Measurements from ENCODE around the gene USP33. TPM values are rescaled to one million over a fixed set of nuclear protein-coding genes. Genes with fewer than 3 reads are reported as not detected.
"Not testable (repeated sequence)": the region's sequence is repeated elsewhere in the genome, so short reads cannot be mapped to it uniquely, and the experiment has no call there.

Gene USP33
- 44.7 TPM for polyA plus RNA-seq (2013, experiment 1 of 2)
- polyA plus RNA-seq (2013, experiment 2 of 2) = 47.5 TPM

GRCh38 chr1:77759071-77760028, at the start of gene USP33:
Gene USP33 (minus strand): TSS chr1:77759852. CDS start chr1:77741697, 18,155 bp downstream.
- under 1% methylated on average over 77 of the region's 79 CpGs for WGBS
- no peaks in the 10 kb centered on the region for H3K36me3 ChIP-seq (ENCODE audit: insufficient read depth, low read length)

GRCh38 chr1:77803371-77803770, 43.7 kb upstream of the USP33 start:
- Histone ChIP-seq H3K27me3 (ENCODE audit: insufficient read depth, low read length) (no peaks in the 10 kb centered on the region), H3K27ac (ENCODE audit: low read depth, low read length) (no peak overlapping the region), H3K9me3 (ENCODE audit: insufficient read depth, low read depth, low read length) (no peaks in the 10 kb centered on the region), H3K4me3 (ENCODE audit: low read length) (no peak overlapping the region), H3K36me3 (ENCODE audit: insufficient read depth, low read length) (peaks cover 41% of the 10 kb centered on the region), H3K9ac (ENCODE audit: low read depth, low read length) (no peak overlapping the region), H3K4me1 (ENCODE audit: insufficient read depth, low read length) (no peaks in the 10 kb centered on the region)
- WGBS = 84% methylated on average over 2 of the region's 2 CpGs

More at GRCh38 chr1:77759071-77760028, at the start of gene USP33:
- Histone ChIP-seq H3K27me3 (ENCODE audit: insufficient read depth, low read length) (no peaks in the 10 kb centered on the region), H3K4me3 (ENCODE audit: low read length) (peak within 1 kb of the TSS; percentile 100), H3K27ac (ENCODE audit: low read depth, low read length) (peak within 1 kb of the TSS; percentile 88), H3K9me3 (ENCODE audit: insufficient read depth, low read depth, low read length) (no peaks in the 10 kb centered on the region), H3K4me1 (ENCODE audit: insufficient read depth, low read length) (0 out of 2 replicates have a peak, but pooled peaks cover 8% of the 10 kb centered on the region), H3K9ac (ENCODE audit: low read depth, low read length) (peak within 1 kb of the TSS; percentile 87)

- 97% methylated on average over 2 of the region's 2 CpGs for WGBS
- H3K4me1 ChIP-seq (ENCODE audit: insufficient read depth, low read length) = no peaks in the 10 kb centered on the region
- H3K9me3 ChIP-seq (ENCODE audit: insufficient read depth, low read depth, low read length) = no peaks in the 10 kb centered on the region
- peaks cover 29% of the 10 kb centered on the region for H3K36me3 ChIP-seq (ENCODE audit: insufficient read depth, low read length)
- no peak overlapping the region for H3K4me3 ChIP-seq (ENCODE audit: low read length)
- H3K27me3 ChIP-seq (ENCODE audit: insufficient read depth, low read length) = no peaks in the 10 kb centered on the region
- no peak overlapping the region for H3K9ac ChIP-seq (ENCODE audit: low read depth, low read length)
- no peak overlapping the region for H3K27ac ChIP-seq (ENCODE audit: low read depth, low read length)
Measured at GRCh38 chr1:77802026-77802425, 42.4 kb upstream of the USP33 start.

- no peak overlapping the region for H3K27ac ChIP-seq (ENCODE audit: low read depth, low read length)
Measured at GRCh38 chr1:77797991-77798390, 38.3 kb upstream of the USP33 start.

GRCh38 chr1:77796695-77797405, 37.2 kb upstream of the USP33 start:
- Histone ChIP-seq H3K4me1 (ENCODE audit: insufficient read depth, low read length) (no peaks in the 10 kb centered on the region), H3K27ac (ENCODE audit: low read depth, low read length) (no peak overlapping the region), H3K4me3 (ENCODE audit: low read length) (no peak overlapping the region), H3K9me3 (ENCODE audit: insufficient read depth, low read depth, low read length) (no peaks in the 10 kb centered on the region), H3K27me3 (ENCODE audit: insufficient read depth, low read length) (no peaks in the 10 kb centered on the region), H3K36me3 (ENCODE audit: insufficient read depth, low read length) (peaks cover 7% of the 10 kb centered on the region), H3K9ac (ENCODE audit: low read depth, low read length) (no peak overlapping the region)
- 94% methylated on average over 5 of the region's 5 CpGs for WGBS

More at GRCh38 chr1:77797991-77798390, 38.3 kb upstream of the USP33 start:
- peaks cover 13% of the 10 kb centered on the region for H3K36me3 ChIP-seq (ENCODE audit: insufficient read depth, low read length)
- no peaks in the 10 kb centered on the region for H3K4me1 ChIP-seq (ENCODE audit: insufficient read depth, low read length)
- H3K9me3 ChIP-seq (ENCODE audit: insufficient read depth, low read depth, low read length) = no peaks in the 10 kb centered on the region
- H3K4me3 ChIP-seq (ENCODE audit: low read length) = no peak overlapping the region
- no peaks in the 10 kb centered on the region for H3K27me3 ChIP-seq (ENCODE audit: insufficient read depth, low read length)
- no peak overlapping the region for H3K9ac ChIP-seq (ENCODE audit: low read depth, low read length)

- 95% methylated on average over 2 of the region's 3 CpGs for WGBS
- Histone ChIP-seq H3K36me3 (ENCODE audit: insufficient read depth, low read length) (no peaks in the 10 kb centered on the region), H3K4me3 (ENCODE audit: low read length) (no peak overlapping the region), H3K4me1 (ENCODE audit: insufficient read depth, low read length) (no peaks in the 10 kb centered on the region), H3K9ac (ENCODE audit: low read depth, low read length) (no peak overlapping the region), H3K27ac (ENCODE audit: low read depth, low read length) (no peak overlapping the region), H3K27me3 (ENCODE audit: insufficient read depth, low read length) (no peaks in the 10 kb centered on the region), H3K9me3 (ENCODE audit: insufficient read depth, low read depth, low read length) (no peaks in the 10 kb centered on the region)
Measured at GRCh38 chr1:77794550-77794949, 34.9 kb upstream of the USP33 start.

- H3K36me3 ChIP-seq (ENCODE audit: insufficient read depth, low read length) = peaks cover 40% of the 10 kb centered on the region
- H3K4me3 ChIP-seq (ENCODE audit: low read length); H3K9ac ChIP-seq (ENCODE audit: low read depth, low read length); H3K27ac ChIP-seq (ENCODE audit: low read depth, low read length); H3K9me3 ChIP-seq (ENCODE audit: insufficient read depth, low read depth, low read length); H3K4me1 ChIP-seq (ENCODE audit: insufficient read depth, low read length); H3K27me3 ChIP-seq (ENCODE audit: insufficient read depth, low read length): not testable (repeated sequence)
- 90% methylated on average over 2 of the region's 2 CpGs for WGBS
Measured at GRCh38 chr1:77786093-77786741, 26.6 kb upstream of the USP33 start.

- no peak overlapping the region for H3K4me3 ChIP-seq (ENCODE audit: low read length)
- no peak overlapping the region for H3K27ac ChIP-seq (ENCODE audit: low read depth, low read length)
- H3K36me3 ChIP-seq (ENCODE audit: insufficient read depth, low read length) = peaks cover 35% of the 10 kb centered on the region
- no peaks in the 10 kb centered on the region for H3K27me3 ChIP-seq (ENCODE audit: insufficient read depth, low read length)
- no peaks in the 10 kb centered on the region for H3K9me3 ChIP-seq (ENCODE audit: insufficient read depth, low read depth, low read length)
- peaks cover 6% of the 10 kb centered on the region; the same call in 1 of the 2 replicates for H3K4me1 ChIP-seq (ENCODE audit: insufficient read depth, low read length)
- 86% methylated on average over 1 of the region's 2 CpGs for WGBS
- no peak overlapping the region for H3K9ac ChIP-seq (ENCODE audit: low read depth, low read length)
Measured at GRCh38 chr1:77783141-77783540, 23.5 kb upstream of the USP33 start.

GRCh38 chr1:77781683-77782082, 22.0 kb upstream of the USP33 start:
- Histone ChIP-seq H3K27ac (ENCODE audit: low read depth, low read length) (no peak overlapping the region), H3K4me1 (ENCODE audit: insufficient read depth, low read length) (peaks cover 6% of the 10 kb centered on the region; the same call in 1 of the 2 replicates), H3K27me3 (ENCODE audit: insufficient read depth, low read length) (no peaks in the 10 kb centered on the region), H3K9me3 (ENCODE audit: insufficient read depth, low read depth, low read length) (no peaks in the 10 kb centered on the region), H3K4me3 (ENCODE audit: low read length) (no peak overlapping the region), H3K9ac (ENCODE audit: low read depth, low read length) (no peak overlapping the region), H3K36me3 (ENCODE audit: insufficient read depth, low read length) (peaks cover 30% of the 10 kb centered on the region)
- 90% methylated on average over 1 of the region's 1 CpG for WGBS

- Histone ChIP-seq H3K9me3 (ENCODE audit: insufficient read depth, low read depth, low read length) (no peaks in the 10 kb centered on the region), H3K27me3 (ENCODE audit: insufficient read depth, low read length) (no peaks in the 10 kb centered on the region), H3K4me3 (ENCODE audit: low read length) (peak within 1 kb of the TSS; percentile 96), H3K27ac (ENCODE audit: low read depth, low read length) (no peak within 1 kb of the TSS), H3K36me3 (ENCODE audit: insufficient read depth, low read length) (peaks cover 16% of the 10 kb centered on the region), H3K9ac (ENCODE audit: low read depth, low read length) (peak within 1 kb of the TSS; percentile 72), H3K4me1 (ENCODE audit: insufficient read depth, low read length) (peaks cover 6% of the 10 kb centered on the region; the same call in 1 of the 2 replicates)
- 1% methylated on average over 40 of the region's 40 CpGs for WGBS
Measured at GRCh38 chr1:77779529-77780281, 20.1 kb upstream of the USP33 start, which contains the start of gene MIGA1. Gene MIGA1 (plus strand): TSS chr1:77779649. CDS start chr1:77783253, 3,604 bp downstream.
